Medulla oblongata (tissue), 1 donor: ENCODE results near the gene PPIG.
"Not testable (repeated sequence)": the region's sequence is repeated elsewhere in the genome, so short reads cannot be mapped to it uniquely, and the experiment has no call there.

Experiments
- DNase-seq: peaks from one replicate; pipeline ENCODE4 v3.0.0-alpha.2; 2015; ENCODE audit errors: extremely low spot score

PPIG gene

GRCh38 chr2:169584005-169584877 is at the start of gene PPIG:
TSS of gene PPIG (plus strand) at chr2:169584351. CDS start at chr2:169604042, 19,691 bp downstream.
- peak; percentile 96 for DNase-seq

GRCh38 chr2:169539460-169539859 is 44.7 kb upstream of the PPIG start:
- DNase-seq = not testable (repeated sequence)

DNA sequence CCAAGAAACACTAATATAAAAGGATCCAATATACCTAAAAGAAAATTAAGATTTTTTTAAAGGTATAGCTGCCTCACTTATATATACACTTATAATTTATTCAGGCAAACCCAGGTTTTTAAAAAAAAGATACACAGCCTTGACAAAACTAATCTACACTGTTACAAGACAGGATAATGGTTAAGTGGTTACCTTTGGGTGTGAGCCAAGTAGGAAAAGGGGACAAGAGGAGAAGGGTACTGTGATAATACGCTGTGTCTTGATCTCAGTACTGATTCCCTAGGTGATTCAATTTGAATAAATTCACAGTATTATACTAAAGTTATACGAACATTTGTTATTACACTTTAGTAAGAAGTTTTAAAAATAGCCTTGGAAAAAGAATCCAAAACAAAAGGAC is 44.0 kb upstream of the PPIG start:
- DNase-seq = no peak

- DNase-seq = no peak
These were observed 41.7 kb upstream of the PPIG start for GRCh38 chr2:169542433-169542832.

DNA sequence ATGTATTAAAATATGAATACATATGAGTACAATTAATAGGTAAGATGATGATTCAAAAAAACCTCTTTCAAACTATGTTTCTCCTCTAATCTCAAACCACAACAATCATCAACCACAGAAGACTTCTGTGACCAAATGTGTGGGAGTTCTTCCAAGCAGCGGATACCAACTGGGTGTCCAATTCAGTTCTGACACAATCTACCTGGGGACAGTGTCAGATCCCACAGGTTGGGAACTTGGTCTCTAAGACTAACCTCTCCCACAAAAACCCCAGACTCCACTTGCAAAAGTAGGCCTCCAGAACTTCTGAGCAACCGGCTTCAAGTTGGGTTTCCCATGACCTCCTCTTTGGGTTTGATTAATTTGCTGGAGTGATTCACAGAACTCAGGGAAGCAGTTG is 37.4 kb upstream of the PPIG start:
- no peak for DNase-seq

DNA sequence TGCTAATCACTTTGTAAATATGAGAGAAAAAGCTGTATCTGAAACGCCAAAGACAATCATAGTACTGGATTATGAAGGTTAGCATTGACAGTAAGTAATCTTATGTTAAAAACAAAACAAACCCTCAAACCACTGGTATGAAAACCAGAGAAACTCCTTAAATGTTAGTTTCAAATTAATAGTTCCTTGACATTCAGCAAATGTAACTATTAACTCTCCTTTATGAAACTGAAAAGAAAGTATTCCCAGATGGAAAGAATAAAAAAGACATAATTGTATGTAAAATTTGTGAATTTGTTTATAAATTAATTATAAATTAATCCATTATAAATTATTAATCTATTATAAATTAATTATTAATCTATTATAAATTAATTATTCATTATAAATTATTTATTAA is 22.8 kb upstream of the PPIG start:
- no peak for DNase-seq

DNA sequence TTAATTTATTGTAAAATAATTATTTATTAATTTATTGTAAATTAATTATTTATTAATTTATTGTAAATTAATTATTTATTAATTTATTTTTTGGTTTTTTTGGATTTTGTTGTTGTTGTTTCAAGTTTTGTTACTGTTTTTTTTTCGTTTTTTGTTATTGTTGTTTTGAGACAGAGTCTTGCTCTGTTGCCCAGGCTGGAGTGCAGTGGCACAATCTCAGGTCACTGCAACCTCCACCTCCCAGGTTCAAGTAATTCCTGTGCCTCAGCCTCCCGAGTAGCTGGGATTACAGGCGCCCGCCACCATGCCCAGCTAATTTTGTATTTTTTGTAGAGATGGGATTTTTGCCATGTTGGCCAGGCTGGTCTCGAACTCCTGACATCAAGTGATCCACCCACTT is 22.1 kb upstream of the PPIG start:
- not testable (repeated sequence) for DNase-seq

GRCh38 chr2:169562519-169562918 is 21.6 kb upstream of the PPIG start:
- DNase-seq = no peak

DNA sequence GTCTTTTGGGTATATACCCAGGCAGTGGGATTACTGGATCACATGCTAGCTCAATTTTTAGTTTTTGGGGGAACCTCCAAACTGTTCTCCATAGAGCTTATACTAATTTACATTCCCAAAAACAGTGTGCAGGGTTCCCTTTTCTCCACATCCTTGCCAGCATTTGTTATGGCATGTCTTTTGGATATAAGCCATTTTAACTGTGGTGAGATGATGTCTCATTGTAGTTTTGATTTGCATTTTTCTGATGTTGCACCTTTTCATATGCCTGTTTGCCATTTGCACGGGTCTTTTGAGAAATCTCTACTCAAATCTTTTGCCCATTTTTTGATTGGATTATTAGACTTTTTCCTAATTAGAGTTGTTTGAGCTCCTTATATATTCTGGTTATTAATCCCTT is 18.5 kb upstream of the PPIG start:
- DNase-seq = no peak

DNA sequence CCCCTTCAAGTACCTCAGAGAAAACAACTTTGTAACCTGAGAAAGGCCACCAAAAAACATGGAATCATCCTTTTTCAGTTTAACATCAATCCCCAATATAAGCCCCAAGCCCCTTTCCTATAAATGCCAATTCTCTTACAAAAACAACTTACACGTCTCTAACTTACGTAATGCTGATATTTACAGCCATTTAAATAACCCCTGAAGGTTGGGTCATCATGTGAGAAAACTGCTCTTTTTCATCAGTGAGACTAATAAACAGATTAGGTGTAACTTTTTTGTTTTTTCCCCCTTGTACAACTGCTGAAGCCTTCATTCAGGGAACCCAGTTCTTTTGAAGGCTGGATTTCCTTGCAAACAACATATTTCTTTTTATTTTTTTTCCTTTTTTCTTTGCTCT is 14.2 kb upstream of the PPIG start:
- DNase-seq = no peak

DNA sequence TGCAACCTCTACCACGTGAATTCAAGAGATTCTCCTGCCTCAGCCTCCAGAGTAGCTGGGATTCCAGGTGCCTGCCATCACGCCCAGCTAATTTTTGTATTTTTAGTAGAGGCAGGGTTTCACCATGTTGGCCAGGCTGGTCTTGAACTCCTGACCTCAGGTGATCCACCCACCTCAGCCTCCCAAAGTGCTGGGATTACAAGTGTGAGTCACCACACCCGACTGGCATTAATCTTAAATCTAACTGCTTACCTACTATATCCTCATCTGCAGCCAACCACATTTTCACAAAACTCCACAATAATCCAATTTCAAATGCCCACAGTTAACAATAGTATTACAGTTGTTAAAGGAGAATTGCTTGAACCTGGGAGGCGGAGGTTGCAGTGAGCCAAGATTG is 13.4 kb upstream of the PPIG start:
- DNase-seq = not testable (repeated sequence)

DNA sequence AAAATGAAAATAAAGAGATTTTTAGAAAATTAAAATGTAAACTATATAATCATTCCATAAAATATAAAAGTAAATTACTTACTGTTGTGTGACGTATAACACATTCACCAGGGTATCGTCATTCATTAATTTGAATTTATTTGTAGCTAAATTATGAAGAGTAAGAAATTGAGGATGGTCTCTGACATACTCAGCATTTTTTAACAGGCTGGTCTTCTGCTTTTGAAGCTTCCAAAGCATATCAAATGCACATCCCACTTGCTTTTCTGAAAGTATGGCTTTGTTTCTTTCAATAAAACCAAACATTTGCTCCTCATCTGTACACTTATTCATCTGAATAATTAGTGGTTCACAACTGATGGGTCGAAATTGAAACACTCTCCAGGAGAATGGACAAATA is 12.6 kb upstream of the PPIG start:
- no peak for DNase-seq

DNA sequence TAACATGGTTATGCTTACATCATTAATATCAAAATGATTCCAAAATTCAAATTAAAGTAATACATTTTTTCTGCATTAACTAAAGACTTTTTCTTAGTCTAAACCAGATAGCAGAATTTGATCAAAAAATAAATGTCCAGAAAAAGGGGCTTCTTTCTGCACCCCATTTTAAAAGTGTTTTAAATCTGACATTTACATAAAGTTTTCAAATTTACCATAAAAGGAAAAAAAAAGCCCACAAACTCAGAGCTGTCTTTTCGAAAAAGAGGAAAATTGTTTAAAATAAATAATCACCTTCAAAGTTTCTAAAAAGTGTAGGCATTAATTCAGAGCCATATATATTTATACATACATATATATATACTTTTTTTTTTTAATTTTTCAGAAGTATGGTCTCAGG is 12.0 kb upstream of the PPIG start:
- no peak for DNase-seq

DNA sequence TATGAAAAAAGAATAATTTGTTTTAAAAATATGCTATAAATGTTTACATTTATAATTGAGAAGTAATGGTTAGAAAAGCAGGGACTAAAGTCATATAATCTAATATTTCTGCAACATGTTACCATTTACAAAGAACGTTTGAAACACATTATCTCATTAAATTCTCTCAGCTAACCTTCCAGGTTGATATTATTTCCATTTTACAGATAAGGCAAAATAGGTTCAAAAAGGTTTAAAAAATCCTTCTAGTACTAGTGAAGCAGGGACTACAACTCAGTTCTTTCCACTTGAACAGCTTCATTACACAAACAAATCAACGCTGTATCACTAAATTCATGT is 11.4 kb upstream of the PPIG start:
- DNase-seq = no peak

DNA sequence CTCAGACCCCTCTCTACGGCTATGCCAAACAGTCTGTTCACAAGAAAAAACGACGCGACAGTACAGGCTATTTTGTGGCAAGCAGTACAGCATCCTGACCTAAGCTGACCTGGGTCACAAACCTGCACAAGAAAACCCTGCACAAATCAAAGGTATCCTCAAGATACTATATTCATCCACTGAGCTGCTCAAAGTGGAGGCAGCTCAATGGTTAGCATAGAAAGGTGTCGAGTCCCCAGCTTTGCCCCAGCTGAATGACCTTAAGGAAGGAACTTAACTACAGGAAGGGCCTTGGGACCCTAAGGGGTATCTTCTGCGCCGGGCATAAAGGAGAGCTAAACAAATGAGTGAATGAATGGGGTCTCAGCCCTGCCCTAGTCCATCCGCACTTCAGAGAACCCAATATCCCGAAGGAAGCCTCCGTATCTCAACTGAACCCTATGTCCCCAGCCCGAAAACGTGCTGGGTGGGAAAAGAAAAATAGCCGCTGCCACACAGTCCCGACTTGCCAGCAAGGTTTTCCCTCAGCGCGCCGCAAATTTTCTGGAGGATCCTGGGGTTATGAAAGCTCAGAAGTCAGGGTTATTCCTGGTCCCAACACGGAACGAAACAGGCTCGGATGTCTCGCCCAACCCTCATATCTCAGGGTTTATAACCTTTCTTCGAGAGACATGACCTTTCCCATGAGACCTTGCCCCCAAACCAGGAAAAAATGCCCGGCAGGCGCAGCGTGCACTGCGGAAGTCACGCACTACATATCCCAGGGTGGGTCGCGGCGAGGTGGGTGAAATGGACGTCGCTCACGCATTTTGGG is 10.8 kb upstream of the PPIG start, which contains the start of gene FASTKD1:
TSS of gene FASTKD1 (minus strand) at position 706 of the 814 bp plus-strand sequence. CDS start 1,836 bp downstream, outside the sequence.
- DNase-seq = peak; percentile 97

- DNase-seq = no peak
These were observed 10.2 kb upstream of the PPIG start for GRCh38 chr2:169573974-169574299.

- DNase-seq = not testable (repeated sequence)
These were observed 9.6 kb upstream of the PPIG start for GRCh38 chr2:169574539-169574938.

DNA sequence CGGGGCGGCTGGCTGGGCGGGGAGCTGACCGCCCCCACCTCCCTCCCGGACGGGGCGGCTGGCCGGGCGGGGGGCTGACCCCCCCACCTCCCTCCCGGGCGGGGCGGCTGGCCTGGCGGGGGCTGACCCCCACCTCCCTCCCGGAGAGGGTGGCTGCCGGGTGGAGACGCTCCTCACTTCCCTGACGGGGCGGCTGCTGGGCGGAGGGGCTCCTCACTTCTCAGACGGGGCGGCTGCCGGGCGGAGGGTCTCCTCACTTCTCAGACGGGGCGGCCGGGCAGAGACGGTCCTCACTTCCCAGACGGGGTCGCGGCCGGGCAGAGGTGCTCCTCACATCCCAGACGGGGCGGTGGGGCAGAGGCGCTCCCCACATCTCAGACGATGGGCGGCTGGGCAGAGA is 8.9 kb upstream of the PPIG start:
- DNase-seq = not testable (repeated sequence)

GRCh38 chr2:169579044-169579443 is 5.1 kb upstream of the PPIG start:
- no peak for DNase-seq

- not testable (repeated sequence) for DNase-seq
These were observed 1.4 kb upstream of the PPIG start for GRCh38 chr2:169582552-169583266.

DNA sequence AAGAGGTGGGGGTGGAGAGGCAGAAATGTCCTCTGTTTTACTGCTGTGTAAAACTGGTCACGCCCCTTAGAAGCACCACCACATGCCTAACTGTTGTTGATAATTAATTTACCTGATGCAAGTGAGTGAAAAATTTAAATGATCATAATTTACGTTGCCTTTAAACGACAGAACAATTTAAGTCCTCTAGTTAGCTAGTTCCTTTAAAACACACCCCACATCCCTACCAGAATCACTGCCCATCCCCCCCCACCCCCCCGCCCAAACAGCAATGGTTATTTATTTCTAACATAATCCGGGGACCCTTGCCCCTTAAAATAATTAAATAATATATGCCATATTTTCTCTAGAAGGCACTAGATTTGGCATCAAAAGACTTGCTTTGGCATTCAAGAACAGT is 633 bp upstream of the PPIG start:
- no peak for DNase-seq

- no peak for DNase-seq
These were observed 1.5 kb downstream of the PPIG start for GRCh38 chr2:169585673-169586072.
